Panc1 (cell line): ENCODE data around the gene CLEC2B. TPM values are rescaled to one million over a fixed set of nuclear protein-coding genes. Genes with fewer than 3 reads are reported as not detected.

Experiments used
- ATAC-seq: fragments of 200-7000 bp; cut with Tn5 transposase; 2 replicates; pipeline ENCODE4 v1.9.1; 2020; ENCODE audit warnings: mild to moderate bottlenecking, moderate library complexity
- BruUV-seq: library from RNA; stranded (reverse); fragments of 400-500 nt; replicated peaks from 2 replicates; lab custom pipeline; 2021; lab: Mats Ljungman, UMichigan
- CTCF ChIA-PET: fragments of 300-600 bp; sonication (Branson Sonifier 250); formaldehyde crosslinking; loops from one replicate; lab custom pipeline; 2022; ENCODE audit warnings: antibody characterized with exemption; lab: Charles Lee
- POLR2A ChIA-PET: fragments of 300-600 bp; sonication (Branson Sonifier 250); formaldehyde crosslinking; loops from one replicate; lab custom pipeline; 2022; ENCODE audit warnings: antibody characterized with exemption; lab: Charles Lee
- DNase-seq: peaks from one replicate; pipeline ENCODE4 v3.0.0-alpha.2; 2010; ENCODE audit warnings: low read depth, low spot score
- H3K27ac ChIP-seq: 2 replicates; pipeline ENCODE4 v1.5.1; 2011; ENCODE audit warnings: mild to moderate bottlenecking, low read length, inconsistent platforms
- H3K27me3 ChIP-seq: fragments of 200-500 bp; sonication (Bioruptor generic); 2 replicates; pipeline ENCODE4 v1.6.0; 2014; ENCODE audit warnings: low read length, inconsistent platforms; ENCODE audit not compliant: control insufficient read depth, insufficient read depth
- H3K36me3 ChIP-seq: fragments of 200-500 bp; sonication (Bioruptor generic); 2 replicates; pipeline ENCODE4 v1.5.1; 2014; ENCODE audit warnings: inconsistent platforms, mild to moderate bottlenecking, low read length, moderate library complexity; ENCODE audit not compliant: control insufficient read depth, insufficient read depth
- H3K4me1 ChIP-seq: 2 replicates; pipeline ENCODE4 v1.5.1; 2011; ENCODE audit warnings: inconsistent platforms, mild to moderate bottlenecking, low read length, moderate library complexity; ENCODE audit not compliant: control insufficient read depth, insufficient read depth
- H3K4me3 ChIP-seq, 2 experiments: 2 replicates each; pipeline ENCODE4 v1.5.1; 2011 to 2012; ENCODE audit warnings: low read depth in 2 of 2, low read length in 2 of 2, mild to moderate bottlenecking in 2 of 2, inconsistent platforms in 1 of 2, moderate library complexity in 1 of 2
- H3K9me3 ChIP-seq: fragments of 200-500 bp; sonication (Bioruptor generic); 2 replicates; pipeline ENCODE4 v1.5.1; 2014; ENCODE audit warnings: low read depth, mild to moderate bottlenecking, inconsistent platforms, low read length, moderate library complexity; ENCODE audit not compliant: control insufficient read depth, insufficient read depth
- CTCF ChIP-seq: fragments of 450-650 bp; IDR thresholded peaks from 2 replicates; pipeline ENCODE4 v1.5.1; 2017; ENCODE audit warnings: mild to moderate bottlenecking
- POLR2AphosphoS5 ChIP-seq: IDR thresholded peaks from 2 replicates; pipeline ENCODE4 v1.6.1; 2012; ENCODE audit warnings: mild to moderate bottlenecking, low read depth, low read length, moderate library complexity
- REST ChIP-seq, 2 experiments: IDR thresholded peaks; 2 replicates each; pipeline ENCODE4 v1.6.1; 2011 to 2012; ENCODE audit warnings: low read depth in 2 of 2, control low read depth in 1 of 2, low read length in 1 of 2, mild to moderate bottlenecking in 1 of 2, moderate library complexity in 1 of 2; ENCODE audit not compliant: insufficient read depth in 1 of 2
- SIN3A ChIP-seq: IDR thresholded peaks from 2 replicates; pipeline ENCODE4 v1.6.1; 2012; ENCODE audit warnings: low read depth, mild to moderate bottlenecking, low read length, moderate library complexity, borderline replicate concordance; ENCODE audit not compliant: insufficient read depth
- TCF7L2 ChIP-seq: IDR thresholded peaks from 2 replicates; pipeline ENCODE4 v1.6.1; 2011; ENCODE audit warnings: mild to moderate bottlenecking, low read depth, low read length, inconsistent platforms
- in situ Hi-C: cut with HindIII; loops from 2 replicates; pipeline ENCODE4 v1.10.0; 2016; ENCODE audit warnings: low sequenced_read_pairs, low pct_unique_long_range_greater_than_20kb
- intact Hi-C: fragments of 100-400 bp; cut with micrococcal nuclease; formaldehyde crosslinking; loops from one replicate; pipeline ENCODE4 v1.10.0; 2022; ENCODE audit not compliant: unreplicated experiment
- total RNA-seq: library from RNA; stranded (reverse); gene quantifications from one replicate; pipeline ENCODE4 v1.2.1, GENCODE V29; 2021; ENCODE audit not compliant: unreplicated experiment

The CLEC2B gene
- total RNA-seq, 1 experiment from 2014 or later = 2.4 TPM

GRCh38 chr12:9805883-9806282, 63.3 kb downstream of the CLEC2B start:
- ChIA-PET CTCF (no interaction called here), POLR2A (no interaction called here)
- Histone ChIP-seq H3K27ac (no peak overlapping the region), H3K4me1 (no peaks in the 10 kb centered on the region), H3K36me3 (no peaks in the 10 kb centered on the region), H3K27me3 (no peaks in the 10 kb centered on the region), H3K4me3 (no peak overlapping the region), H3K9me3 (no peaks in the 10 kb centered on the region)
- intact Hi-C loops = no loop called here
- BruUV-seq = no TSS peak
- in situ Hi-C loops = no loop called here
- DNase-seq = no peak
- no peak for TF ChIP-seq CTCF
- no peak for TF ChIP-seq TCF7L2
- TF ChIP-seq POLR2AphosphoS5 = no peak
- TF ChIP-seq REST (IDR thresholded peaks at IDR 0.05; ENCODE audit: insufficient read depth in 1 of 2, low read depth in 2 of 2, low read length in 1 of 2) = no peak
- no peak for TF ChIP-seq SIN3A
- ATAC-seq = no peak

Other genes starting within 250 kb of the CLEC2B start
- 2.3 TPM for gene CLEC2D, start 199.6 kb downstream of the CLEC2B start, total RNA-seq
- gene CLECL1, start 136.3 kb downstream of the CLEC2B start, total RNA-seq = not detected
- gene CD69, start 108.5 kb downstream of the CLEC2B start, total RNA-seq = 0.98 TPM
- 1.1 TPM for gene KLRF1, start 41.9 kb downstream of the CLEC2B start, total RNA-seq
- gene KLRF2, start 12.1 kb upstream of the CLEC2B start, total RNA-seq = not detected
- not detected for gene CLEC2A, start 63.0 kb upstream of the CLEC2B start, total RNA-seq
- gene CLEC12A, start 102.1 kb upstream of the CLEC2B start, total RNA-seq = not detected
- not detected for gene CLEC1B, start 129.8 kb upstream of the CLEC2B start, total RNA-seq
- gene CLEC12B, start 141.3 kb upstream of the CLEC2B start, total RNA-seq = not detected
- gene CLEC9A, start 161.3 kb upstream of the CLEC2B start, total RNA-seq = not detected
- 0.41 TPM for gene CLEC1A, start 229.6 kb upstream of the CLEC2B start, total RNA-seq